ENCODE measurements around the gene ANKAR.

ANKAR gene

GRCh38 chr2:189639007-189639609, 35.4 kb upstream of the ANKAR start:
- Histone ChIP-seq H3K9me2 (ENCODE audit: low read depth, low read length) (no peaks in the 10 kb centered on the region), H3K4me3 (ENCODE audit: low read depth, low read length, poor library complexity, severe bottlenecking) (no peak overlapping the region), H3K9ac (ENCODE audit: low read length) (no peak overlapping the region), H3K9me3 (ENCODE audit: low read length) (no peaks in the 10 kb centered on the region), H3K27ac (ENCODE audit: low read depth, low read length, poor library complexity, severe bottlenecking) (no peak overlapping the region), H3F3A (ENCODE audit: insufficient read depth, low read length) (no peaks in the 10 kb centered on the region), H2AFZ (ENCODE audit: low read length) (no peak overlapping the region), H3K36me3 (ENCODE audit: insufficient read depth, low read length) (no peaks in the 10 kb centered on the region), H3K4me2 (ENCODE audit: low read length) (no peak overlapping the region), H3K4me1 (ENCODE audit: insufficient read depth, low read length, severe bottlenecking) (no peaks in the 10 kb centered on the region), H3K27me3 (ENCODE audit: insufficient read depth, low read length) (no peaks in the 10 kb centered on the region), H3K79me2 (ENCODE audit: insufficient read depth, low read length) (no peaks in the 10 kb centered on the region), H4K20me1 (ENCODE audit: insufficient read depth, low read length) (no peaks in the 10 kb centered on the region)
- no peak for TF ChIP-seq EZH2 (IDR thresholded peaks at IDR 0.05; ENCODE audit: borderline replicate concordance, low read length)
- no peak for TF ChIP-seq CTCF (IDR thresholded peaks at IDR 0.05; ENCODE audit: low read length)

- H2AFZ ChIP-seq (ENCODE audit: low read length), result no peak overlapping the region
Measured at GRCh38 chr2:189641002-189641401, 33.5 kb upstream of the ANKAR start.

GRCh38 chr2:189641590-189641989, 32.9 kb upstream of the ANKAR start:
- Histone ChIP-seq H3K36me3 (ENCODE audit: insufficient read depth, low read length) (no peaks in the 10 kb centered on the region), H3K4me3 (ENCODE audit: low read depth, low read length, poor library complexity, severe bottlenecking) (no peak overlapping the region), H2AFZ (ENCODE audit: low read length) (no peak overlapping the region), H3K79me2 (ENCODE audit: insufficient read depth, low read length) (no peaks in the 10 kb centered on the region), H3F3A (ENCODE audit: insufficient read depth, low read length) (no peaks in the 10 kb centered on the region), H4K20me1 (ENCODE audit: insufficient read depth, low read length) (no peaks in the 10 kb centered on the region), H3K9me3 (ENCODE audit: low read length) (no peaks in the 10 kb centered on the region), H3K27me3 (ENCODE audit: insufficient read depth, low read length) (no peaks in the 10 kb centered on the region), H3K27ac (ENCODE audit: low read depth, low read length, poor library complexity, severe bottlenecking) (no peak overlapping the region), H3K9me2 (ENCODE audit: low read depth, low read length) (no peaks in the 10 kb centered on the region), H3K9ac (ENCODE audit: low read length) (no peak overlapping the region), H3K4me1 (ENCODE audit: insufficient read depth, low read length, severe bottlenecking) (no peaks in the 10 kb centered on the region), H3K4me2 (ENCODE audit: low read length) (no peak overlapping the region)
- TF ChIP-seq CTCF (IDR thresholded peaks at IDR 0.05; ENCODE audit: low read length), result no peak
- no peak for TF ChIP-seq EZH2 (IDR thresholded peaks at IDR 0.05; ENCODE audit: borderline replicate concordance, low read length)

More at GRCh38 chr2:189641002-189641401, 33.5 kb upstream of the ANKAR start:
- Histone ChIP-seq H3F3A (ENCODE audit: insufficient read depth, low read length) (no peaks in the 10 kb centered on the region), H3K4me1 (ENCODE audit: insufficient read depth, low read length, severe bottlenecking) (no peaks in the 10 kb centered on the region), H3K9me2 (ENCODE audit: low read depth, low read length) (no peaks in the 10 kb centered on the region), H3K79me2 (ENCODE audit: insufficient read depth, low read length) (no peaks in the 10 kb centered on the region), H3K4me3 (ENCODE audit: low read depth, low read length, poor library complexity, severe bottlenecking) (no peak overlapping the region), H3K27me3 (ENCODE audit: insufficient read depth, low read length) (no peaks in the 10 kb centered on the region), H3K4me2 (ENCODE audit: low read length) (no peak overlapping the region), H3K9me3 (ENCODE audit: low read length) (no peaks in the 10 kb centered on the region), H3K9ac (ENCODE audit: low read length) (no peak overlapping the region), H3K27ac (ENCODE audit: low read depth, low read length, poor library complexity, severe bottlenecking) (no peak overlapping the region), H4K20me1 (ENCODE audit: insufficient read depth, low read length) (no peaks in the 10 kb centered on the region), H3K36me3 (ENCODE audit: insufficient read depth, low read length) (no peaks in the 10 kb centered on the region)
- no peak for TF ChIP-seq EZH2 (IDR thresholded peaks at IDR 0.05; ENCODE audit: borderline replicate concordance, low read length)
- TF ChIP-seq CTCF (IDR thresholded peaks at IDR 0.05; ENCODE audit: low read length), result no peak
